Measurements from ENCODE around the gene RAB37. TPM values are rescaled to one million over a fixed set of nuclear protein-coding genes. Genes with fewer than 3 reads are reported as not detected.

RAB37 gene
- total and polyA plus RNA-seq, 2 donors (not counting 1 experiment from before 2014, with no cell fraction given) = 67.6 to 76.8 TPM

DNA sequence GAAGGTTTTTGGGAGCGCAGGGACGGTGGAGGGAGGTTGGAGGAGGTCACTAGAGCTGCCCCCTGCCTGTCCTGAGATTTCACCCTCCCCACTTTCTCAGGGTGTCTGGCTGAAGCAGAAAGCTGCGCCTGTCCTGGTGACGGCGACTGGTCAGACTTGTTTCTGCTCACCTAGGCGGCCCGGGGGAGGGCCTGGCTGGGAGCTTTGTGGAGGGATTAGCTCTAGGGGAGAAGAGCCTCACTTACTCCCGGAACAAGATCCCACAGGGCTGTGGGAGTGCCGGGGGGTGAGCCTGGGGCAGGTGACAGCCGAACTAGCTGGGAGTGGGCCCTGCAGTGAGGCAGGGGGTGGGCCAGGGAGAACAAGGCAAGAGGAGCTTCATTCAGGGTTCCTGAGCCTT, 22.9 kb downstream of the RAB37 start:
- H3K9me3 ChIP-seq (ENCODE audit: control extremely low read depth in 1 of 3, control insufficient read depth in 2 of 3, insufficient read depth in 1 of 3, low read length in 2 of 3) = no peaks in the 10 kb centered on the region
- Mint-ChIP-seq H3K4me3 (no peak overlapping the region), H3K9me3 (ENCODE audit: insufficient read depth) (no peaks in the 10 kb centered on the region), H3K27ac (peak overlapping the region; percentile 26), H3K27me3 (no peaks in the 10 kb centered on the region), H3K4me1 (peaks cover 40% of the 10 kb centered on the region)
- H3K9ac ChIP-seq (ENCODE audit: low read length) = no peak overlapping the region
- no peak overlapping the region for H3K4me3 ChIP-seq (ENCODE audit: control extremely low read depth in 1 of 5, extremely low read depth in 1 of 5, insufficient read depth in 1 of 5, low read depth in 2 of 5, low read length in 4 of 5)
- peaks cover 0 to 20% of the 10 kb centered on the region in 2 experiments for H3K36me3 ChIP-seq (replicated peaks in 1 of 2; ENCODE audit: control extremely low read depth in 1 of 2, control insufficient read depth in 1 of 2, extremely low read depth in 1 of 2, insufficient read depth in 2 of 2, low read length in 1 of 2)
- no peaks in the 10 kb centered on the region for H3K27me3 ChIP-seq (replicated peaks in 1 of 4; ENCODE audit: control extremely low read depth in 1 of 4, control insufficient read depth in 3 of 4, insufficient read depth in 4 of 4, low read length in 3 of 4)
- TF ChIP-seq CTCF (IDR thresholded peaks at IDR 0.05) = no peak
- TF ChIP-seq EZH2 (IDR thresholded peaks at IDR 0.05; ENCODE audit: borderline replicate concordance, insufficient read depth, low read depth, low read length, poor library complexity, severe bottlenecking) = no peak
- H3K4me2 ChIP-seq (replicated peaks; ENCODE audit: low read depth, low read length, poor library complexity, severe bottlenecking) = peak overlapping the region; percentile 58
- H2AFZ ChIP-seq (ENCODE audit: insufficient read depth, low read depth, low read length, poor library complexity, severe bottlenecking) = no peak overlapping the region
- ChIA-PET CTCF (interaction anchor here (0.7 to 7.3 kb wide), 14 partner anchors 9 to 194 kb away, joined by 3 to 40 read pairs (median 8); partner anchors contain the start of genes NAT9 and RAB37), POLR2A (interaction anchor here (0.9 to 3.2 kb wide), 4 partner anchors 10 to 23 kb away, joined by 3 to 13 read pairs (median 6); partner anchors contain the start of gene RAB37)
- intact Hi-C loops (cut with micrococcal nuclease) = loop anchor here (1.0 kb wide), 1 partner anchor 16 kb away; no protein-coding TSS in a partner anchor
- 72% methylated on average over 7 of the region's 10 CpGs for WGBS (ENCODE audit: insufficient coverage)
- peaks cover 97% of the 10 kb centered on the region for H4K20me1 ChIP-seq (ENCODE audit: control insufficient read depth, insufficient read depth, low read length, poor library complexity, severe bottlenecking)
- no peak for DNase-seq
- no peak for ATAC-seq (ENCODE audit: low read depth)
- peaks cover 34 to 46% of the 10 kb centered on the region in 2 donors for H3K4me1 ChIP-seq (ENCODE audit: control insufficient read depth in 2 of 2, insufficient read depth in 2 of 2, low read length in 2 of 2)
- H3K79me2 ChIP-seq (ENCODE audit: control insufficient read depth, insufficient read depth, low read length) = peaks cover 70% of the 10 kb centered on the region
- no peak overlapping the region for H3K27ac ChIP-seq (ENCODE audit: low read length in 2 of 2)

- CTCF ChIA-PET = interaction anchor here (0.7 to 7.3 kb wide), 10 partner anchors 9 to 104 kb away, joined by 3 to 40 read pairs (median 9); partner anchors contain the start of genes NAT9 and RAB37
- no peak for DNase-seq
- intact Hi-C loops (cut with micrococcal nuclease) = no loop called here
- H3K4me1 Mint-ChIP-seq = peaks cover 35% of the 10 kb centered on the region
- H3K9me3 Mint-ChIP-seq (ENCODE audit: insufficient read depth) = no peaks in the 10 kb centered on the region
- H4K20me1 ChIP-seq (ENCODE audit: control insufficient read depth, insufficient read depth, low read length, poor library complexity, severe bottlenecking) = peaks cover 92% of the 10 kb centered on the region
- no peak overlapping the region for H3K9ac ChIP-seq (ENCODE audit: low read length)
- no peak overlapping the region for H3K27ac Mint-ChIP-seq
- no peak overlapping the region for H2AFZ ChIP-seq (ENCODE audit: insufficient read depth, low read depth, low read length, poor library complexity, severe bottlenecking)
- no peak overlapping the region for H3K27ac ChIP-seq (ENCODE audit: low read length in 2 of 2)
- H3K4me3 ChIP-seq (ENCODE audit: control extremely low read depth in 1 of 5, extremely low read depth in 1 of 5, insufficient read depth in 1 of 5, low read depth in 2 of 5, low read length in 4 of 5) = no peak overlapping the region
- TF ChIP-seq CTCF (IDR thresholded peaks at IDR 0.05) (no peak), EZH2 (IDR thresholded peaks at IDR 0.05; ENCODE audit: borderline replicate concordance, insufficient read depth, low read depth, low read length, poor library complexity, severe bottlenecking) (no peak)
- no peak overlapping the region for H3K4me2 ChIP-seq (replicated peaks; ENCODE audit: low read depth, low read length, poor library complexity, severe bottlenecking)
- H3K36me3 ChIP-seq (replicated peaks in 1 of 2; ENCODE audit: control extremely low read depth in 1 of 2, control insufficient read depth in 1 of 2, extremely low read depth in 1 of 2, insufficient read depth in 2 of 2, low read length in 1 of 2) = peaks cover 0 to 17% of the 10 kb centered on the region in 2 experiments
- no peaks in the 10 kb centered on the region for H3K9me3 ChIP-seq (ENCODE audit: control extremely low read depth in 1 of 3, control insufficient read depth in 2 of 3, insufficient read depth in 1 of 3, low read length in 2 of 3)
- no peaks in the 10 kb centered on the region for H3K27me3 Mint-ChIP-seq
- POLR2A ChIA-PET = interaction anchor here (0.9 to 3.2 kb wide), 3 partner anchors 11 to 24 kb away, joined by 3 to 13 read pairs (median 6); partner anchors contain the start of gene RAB37
- H3K79me2 ChIP-seq (ENCODE audit: control insufficient read depth, insufficient read depth, low read length) = peaks cover 64% of the 10 kb centered on the region
- 44% methylated on average over 5 of the region's 7 CpGs for WGBS (ENCODE audit: insufficient coverage)
- peaks cover 34 to 42% of the 10 kb centered on the region in 2 donors for H3K4me1 ChIP-seq (ENCODE audit: control insufficient read depth in 2 of 2, insufficient read depth in 2 of 2, low read length in 2 of 2)
- ATAC-seq (ENCODE audit: low read depth) = no peak
- no peak overlapping the region for H3K4me3 Mint-ChIP-seq
- no peaks in the 10 kb centered on the region for H3K27me3 ChIP-seq (replicated peaks in 1 of 4; ENCODE audit: control extremely low read depth in 1 of 4, control insufficient read depth in 3 of 4, insufficient read depth in 4 of 4, low read length in 3 of 4)
Observed at GRCh38 chr17:74760404-74761105, 23.5 kb downstream of the RAB37 start.
